Upper lobe of right lung (tissue), 1 donor: ENCODE measurements around the gene NNMT. TPM values are rescaled to one million over a fixed set of nuclear protein-coding genes. Genes with fewer than 3 reads are reported as not detected.

Experiments
- ATAC-seq: fragments of 200-7000 bp; cut with Tn5 transposase; one replicate; pipeline ENCODE4 v1.9.1; 2020; ENCODE audit warnings: mild to moderate bottlenecking, moderate library complexity
- DNase-seq: peaks from one replicate; pipeline ENCODE4 v3.0.0-alpha.2; 2020
- H3K27ac ChIP-seq: fragments of 200-600 bp; one replicate; pipeline ENCODE4 v1.8.0; 2022
- H3K27me3 ChIP-seq: fragments of 200-600 bp; one replicate; pipeline ENCODE4 v1.8.0; 2022; ENCODE audit warnings: mild to moderate bottlenecking
- H3K36me3 ChIP-seq: fragments of 200-600 bp; one replicate; pipeline ENCODE4 v1.8.0; 2022
- H3K4me1 ChIP-seq: fragments of 200-600 bp; one replicate; pipeline ENCODE4 v1.8.0; 2022
- H3K4me3 ChIP-seq: fragments of 200-600 bp; one replicate; pipeline ENCODE4 v1.8.0; 2022; ENCODE audit warnings: mild to moderate bottlenecking
- H3K9me3 ChIP-seq: fragments of 200-600 bp; one replicate; pipeline ENCODE4 v1.8.0; 2022
- intact Hi-C: fragments of 100-400 bp; cut with DNase I; formaldehyde crosslinking; loops from one replicate; pipeline ENCODE4 v1.11.0; 2022
- total RNA-seq: library from RNA; stranded (reverse); fragmentation: NEBNext Ultra II Directional; extraction: Animal tissue kit (Norgen Biotek cat#: 25700); gene quantifications from one replicate; pipeline ENCODE4 v1.2.1, GENCODE V29; 2021
- TF ChIP-seq, protein P1 (sequence below): fragments of 200-600 bp; IDR thresholded peaks from one replicate; pipeline ENCODE4 v1.8.0; 2022; ENCODE audit warnings: antibody characterized with exemption
- donor health status: DM: no; HTN: yes; CAD: no; lungs with severe emphysema.

The NNMT gene
- total RNA-seq, 1 donor from 2014 or later = 349 TPM

DNA sequence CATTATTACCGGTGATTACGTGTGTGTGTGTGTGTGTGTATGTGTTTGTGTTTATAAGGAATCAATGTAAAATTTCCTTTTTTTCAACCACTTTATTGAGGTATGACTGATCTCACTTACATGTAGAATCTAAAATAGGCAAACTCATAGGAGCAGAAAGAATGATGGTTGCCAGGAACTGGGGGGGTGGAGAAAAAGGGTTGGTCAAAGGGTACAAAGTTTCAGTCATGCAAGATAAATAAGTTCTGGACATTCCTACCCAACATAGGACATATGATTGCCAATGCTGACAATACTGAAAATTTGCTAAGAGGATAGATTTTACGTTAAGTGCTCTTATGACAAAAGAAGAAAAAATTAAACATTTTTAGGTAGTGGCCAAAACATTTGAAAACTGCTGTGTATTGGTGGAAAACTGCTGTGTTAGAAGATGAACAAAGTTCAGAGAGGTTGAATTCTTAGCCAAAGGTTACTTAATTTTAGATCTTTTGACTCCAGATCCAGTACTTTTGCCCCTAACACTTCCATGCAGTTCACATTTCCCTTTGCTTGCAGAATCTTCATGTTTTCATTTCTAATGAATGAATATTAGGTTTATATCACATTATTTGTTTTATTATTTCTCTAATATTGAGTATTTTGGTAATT lies 49.5 kb downstream of the NNMT start:
- ATAC-seq (no peak), DNase-seq (no peak)
- H3K9me3 ChIP-seq = no peaks in the 10 kb centered on the region
- H3K36me3 ChIP-seq = no peaks in the 10 kb centered on the region
- no peak overlapping the region for H3K4me3 ChIP-seq
- peaks cover 3% of the 10 kb centered on the region for H3K4me1 ChIP-seq
- intact Hi-C loops = no loop called here
- H3K27me3 ChIP-seq = no peaks in the 10 kb centered on the region
- H3K27ac ChIP-seq = no peak overlapping the region
- TF ChIP-seq, protein P1, sequence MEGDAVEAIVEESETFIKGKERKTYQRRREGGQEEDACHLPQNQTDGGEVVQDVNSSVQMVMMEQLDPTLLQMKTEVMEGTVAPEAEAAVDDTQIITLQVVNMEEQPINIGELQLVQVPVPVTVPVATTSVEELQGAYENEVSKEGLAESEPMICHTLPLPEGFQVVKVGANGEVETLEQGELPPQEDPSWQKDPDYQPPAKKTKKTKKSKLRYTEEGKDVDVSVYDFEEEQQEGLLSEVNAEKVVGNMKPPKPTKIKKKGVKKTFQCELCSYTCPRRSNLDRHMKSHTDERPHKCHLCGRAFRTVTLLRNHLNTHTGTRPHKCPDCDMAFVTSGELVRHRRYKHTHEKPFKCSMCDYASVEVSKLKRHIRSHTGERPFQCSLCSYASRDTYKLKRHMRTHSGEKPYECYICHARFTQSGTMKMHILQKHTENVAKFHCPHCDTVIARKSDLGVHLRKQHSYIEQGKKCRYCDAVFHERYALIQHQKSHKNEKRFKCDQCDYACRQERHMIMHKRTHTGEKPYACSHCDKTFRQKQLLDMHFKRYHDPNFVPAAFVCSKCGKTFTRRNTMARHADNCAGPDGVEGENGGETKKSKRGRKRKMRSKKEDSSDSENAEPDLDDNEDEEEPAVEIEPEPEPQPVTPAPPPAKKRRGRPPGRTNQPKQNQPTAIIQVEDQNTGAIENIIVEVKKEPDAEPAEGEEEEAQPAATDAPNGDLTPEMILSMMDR = no peak

GRCh38 chr11:114346709-114347141 lies 50.5 kb downstream of the NNMT start:
- Histone ChIP-seq H3K9me3 (no peaks in the 10 kb centered on the region), H3K36me3 (no peaks in the 10 kb centered on the region), H3K4me3 (peak overlapping the region; percentile 29), H3K27ac (no peak overlapping the region), H3K4me1 (no peaks in the 10 kb centered on the region), H3K27me3 (no peaks in the 10 kb centered on the region)
- intact Hi-C loops = no loop called here
- TF ChIP-seq, protein P1 = no peak
- no peak for DNase-seq
- ATAC-seq = no peak

DNA sequence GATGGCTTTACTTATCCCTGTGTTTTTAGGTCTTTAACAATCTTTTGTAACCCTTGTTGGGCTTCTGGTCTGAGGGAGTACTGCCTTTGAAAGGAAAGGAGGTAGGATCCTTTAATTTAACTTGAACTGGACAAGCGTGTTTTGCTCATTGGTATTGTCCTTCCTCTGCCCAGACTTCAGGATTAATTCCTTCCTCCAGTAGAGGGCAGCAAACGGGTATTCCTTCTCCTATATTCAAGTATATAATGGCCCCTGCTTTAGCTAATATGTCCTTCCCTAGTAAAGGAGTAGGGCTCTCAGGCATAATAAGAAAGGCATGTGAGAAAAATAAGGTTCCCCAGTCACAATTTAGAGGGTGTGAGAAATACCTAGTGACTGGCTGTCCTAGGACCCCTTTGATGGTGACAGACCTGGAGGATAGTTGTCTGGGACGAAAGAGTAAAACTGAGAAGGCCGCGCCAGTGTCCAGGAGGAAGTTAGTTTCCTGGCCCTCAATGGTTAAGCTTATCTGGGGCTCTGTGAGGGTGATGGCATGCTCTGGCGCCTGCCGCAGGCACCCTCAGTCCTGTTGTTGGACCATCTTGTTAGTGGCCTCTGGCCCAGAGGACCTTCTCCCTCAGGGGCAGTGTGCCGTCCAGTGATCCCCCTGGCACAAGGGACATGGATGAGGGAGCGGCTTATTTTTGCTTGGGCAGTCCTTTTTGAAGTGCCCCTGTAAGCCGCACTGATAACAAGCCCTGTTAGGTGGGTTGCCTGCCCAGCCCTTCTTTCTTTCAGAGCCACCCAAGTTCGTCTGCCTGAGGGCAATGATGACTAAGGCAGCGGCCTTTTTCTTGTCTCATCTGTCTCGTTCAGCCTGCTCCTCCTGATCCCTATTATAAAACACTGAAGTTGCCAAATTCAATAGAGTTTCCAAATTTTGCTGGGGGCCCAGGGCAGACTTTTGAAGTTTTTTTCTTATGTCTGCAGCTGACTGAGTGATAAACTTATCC lies 52.3 kb downstream of the NNMT start:
- Histone ChIP-seq H3K4me1 (no peaks in the 10 kb centered on the region), H3K9me3 (no peaks in the 10 kb centered on the region), H3K36me3 (no peaks in the 10 kb centered on the region), H3K27ac (no peak overlapping the region), H3K4me3 (no peak overlapping the region), H3K27me3 (no peaks in the 10 kb centered on the region)
- DNase-seq = no peak
- peak; percentile 90 for ATAC-seq
- intact Hi-C loops = no loop called here
- TF ChIP-seq, protein P1 = peak; percentile 63

DNA sequence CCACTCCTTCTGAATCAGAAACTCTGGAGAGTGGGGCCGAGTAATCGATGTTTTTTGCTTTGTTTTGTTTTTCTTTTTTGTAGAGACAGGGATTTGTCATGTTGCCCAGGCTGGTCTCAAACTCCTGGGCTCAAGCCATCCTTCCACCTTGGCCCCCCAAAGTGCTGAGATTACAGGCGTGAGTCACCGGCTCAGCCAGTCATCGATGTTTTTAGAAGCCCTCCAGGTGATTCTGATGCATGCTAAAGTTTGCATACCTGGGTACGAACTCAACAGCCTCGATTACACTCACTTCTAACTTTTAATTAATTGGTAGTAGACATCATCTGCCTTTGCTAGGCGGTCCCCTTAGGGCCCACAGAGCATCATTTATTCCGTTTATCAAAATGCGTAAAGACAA lies 53.8 kb downstream of the NNMT start:
- Histone ChIP-seq H3K9me3 (no peaks in the 10 kb centered on the region), H3K4me3 (no peak overlapping the region), H3K27ac (no peak overlapping the region), H3K27me3 (no peaks in the 10 kb centered on the region), H3K36me3 (no peaks in the 10 kb centered on the region), H3K4me1 (no peaks in the 10 kb centered on the region)
- intact Hi-C loops = no loop called here
- DNase-seq (no peak), ATAC-seq (no peak)
- TF ChIP-seq, protein P1 = no peak

DNA sequence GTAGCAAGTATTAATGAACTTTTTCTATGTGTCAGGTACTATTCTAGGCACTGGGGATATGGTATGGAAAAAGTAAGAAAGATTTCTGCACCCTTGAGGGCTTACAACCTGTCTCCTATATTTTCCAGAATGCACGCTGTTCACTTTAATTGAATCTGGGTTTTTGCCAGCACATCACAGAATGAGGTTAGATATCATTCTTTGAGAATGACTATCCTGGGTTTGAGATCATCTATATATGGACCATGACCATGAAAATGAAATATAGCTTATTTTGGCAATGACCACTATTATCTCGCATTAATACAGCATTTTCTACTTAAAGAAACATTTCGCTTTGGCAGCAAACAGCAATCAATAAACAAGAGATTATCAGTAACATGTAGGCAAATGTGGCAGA lies 57.2 kb downstream of the NNMT start:
- H3K4me1 ChIP-seq = no peaks in the 10 kb centered on the region
- no peak for ATAC-seq
- no peak overlapping the region for H3K27ac ChIP-seq
- no peak overlapping the region for H3K4me3 ChIP-seq
- intact Hi-C loops = no loop called here
- no peaks in the 10 kb centered on the region for H3K27me3 ChIP-seq
- TF ChIP-seq, protein P1 = no peak
- H3K36me3 ChIP-seq = no peaks in the 10 kb centered on the region
- no peak for DNase-seq
- no peaks in the 10 kb centered on the region for H3K9me3 ChIP-seq
